SK-N-SH (cell line): ENCODE measurements around the gene ENTHD1. TPM values are rescaled to one million over a fixed set of nuclear protein-coding genes. Genes with fewer than 3 reads are reported as not detected.

Experiments
- CTCF ChIA-PET: fragments of 300-600, 350-600 bp; formaldehyde crosslinking; extraction: SDS; loops from one replicate; lab custom pipeline; 2021; lab: Yijun Ruan, JAX
- POLR2A ChIA-PET: fragments of 350-600 bp; sonication (Branson Sonifier 250); formaldehyde crosslinking; extraction: SDS; loops from one replicate; lab custom pipeline; 2020; ENCODE audit warnings: antibody characterized with exemption, inconsistent platforms; lab: Yijun Ruan, JAX
- DNase-seq: peaks from one replicate; pipeline ENCODE4 v3.0.0; 2012
- H2AFZ ChIP-seq: fragments of 200-600 bp; sonication (generic); 2 replicates; pipeline ENCODE4 v1.8.1; 2016; ENCODE audit warnings: antibody characterized with exemption, mild to moderate bottlenecking, low read depth
- H3F3A ChIP-seq: fragments of 200-600 bp; sonication (generic); replicated peaks from 2 replicates; pipeline ENCODE3; 2016; ENCODE audit warnings: antibody characterized with exemption, mild to moderate bottlenecking; ENCODE audit not compliant: insufficient read depth
- H3K27ac ChIP-seq, 2 experiments: fragments of 200-500 bp in 1 of 2; fragments of 200-600 bp in 1 of 2; sonication (Bioruptor generic) in 1 of 2; sonication (generic), shearing (Covaris generic) in 1 of 2; 2 replicates each; pipeline versions ENCODE4 v1.5.1 to v1.6.1; 2014 to 2016; ENCODE audit warnings: low read depth in 2 of 2, inconsistent platforms in 1 of 2, low read length in 1 of 2, mild to moderate bottlenecking in 1 of 2, mixed read lengths in 1 of 2
- H3K27me3 ChIP-seq: fragments of 200-600 bp; sonication (generic), shearing (Covaris generic); 2 replicates; pipeline ENCODE4 v1.6.1; 2016; ENCODE audit warnings: mixed run types; ENCODE audit not compliant: insufficient read depth
- H3K36me3 ChIP-seq, 2 experiments: fragments of 200-500 bp in 1 of 2; fragments of 200-600 bp in 1 of 2; sonication (Bioruptor generic) in 1 of 2; sonication (generic) in 1 of 2; replicated peaks in 1 of 2; 2 replicates each; pipeline versions ENCODE3 to v1.5.1; 2014 to 2016; ENCODE audit warnings: low read length in 1 of 2, mild to moderate bottlenecking in 1 of 2; ENCODE audit not compliant: insufficient read depth in 2 of 2, control insufficient read depth in 1 of 2
- H3K4me1 ChIP-seq, 2 experiments: fragments of 200-500 bp in 1 of 2; fragments of 200-600 bp in 1 of 2; sonication (Bioruptor generic) in 1 of 2; sonication (generic), shearing (Covaris generic) in 1 of 2; 2 replicates each; pipeline versions ENCODE4 v1.5.1 to v1.6.1; 2014 to 2016; ENCODE audit warnings: low read depth in 1 of 2, low read length in 1 of 2, mixed run types in 1 of 2; ENCODE audit not compliant: insufficient read depth in 2 of 2, control insufficient read depth in 1 of 2
- H3K4me2 ChIP-seq: fragments of 200-600 bp; sonication (generic), shearing (Covaris generic); 2 replicates; pipeline ENCODE4 v1.6.1; 2017; ENCODE audit warnings: mixed run types
- H3K4me3 ChIP-seq, 2 experiments: fragments of 200-500 bp in 1 of 2; fragments of 200-600 bp in 1 of 2; sonication (Bioruptor generic) in 1 of 2; sonication (generic), shearing (Covaris generic) in 1 of 2; 2 replicates each; pipeline versions ENCODE4 v1.5.1 to v1.8.1; 2014 to 2016; ENCODE audit warnings: low read depth in 2 of 2, inconsistent platforms in 1 of 2, low read length in 1 of 2, mild to moderate bottlenecking in 1 of 2, mixed read lengths in 1 of 2, moderate library complexity in 1 of 2
- H3K79me2 ChIP-seq: fragments of 200-600 bp; sonication (generic); 2 replicates; pipeline ENCODE4 v1.8.1; 2017; ENCODE audit warnings: mild to moderate bottlenecking; ENCODE audit not compliant: insufficient read depth
- H3K9ac ChIP-seq: fragments of 200-600 bp; sonication (generic); 2 replicates; pipeline ENCODE4 v1.6.1; 2017; ENCODE audit warnings: mixed run types
- H3K9me2 ChIP-seq: fragments of 200-600 bp; sonication (generic); 2 replicates; pipeline ENCODE4 v1.6.1; 2017; ENCODE audit warnings: mixed run types
- H3K9me3 ChIP-seq: fragments of 200-600 bp; sonication (generic); 2 replicates; pipeline ENCODE4 v1.6.1; 2017; ENCODE audit warnings: mixed run types, mild to moderate bottlenecking, moderate library complexity
- H4K20me1 ChIP-seq: fragments of 200-600 bp; sonication (generic); 2 replicates; pipeline ENCODE4 v1.6.1; 2017; ENCODE audit warnings: mild to moderate bottlenecking, mixed run types; ENCODE audit not compliant: insufficient read depth
- CHD2 ChIP-seq: fragments of 150-350 bp; IDR thresholded peaks from 2 replicates; pipeline ENCODE4 v1.6.1; 2018; ENCODE audit warnings: low read length; ENCODE audit not compliant: partially characterized antibody
- CTCF ChIP-seq: fragments of 200-600 bp; sonication (generic); IDR thresholded peaks from 2 replicates; pipeline ENCODE4 v1.6.1; 2017; ENCODE audit warnings: antibody characterized with exemption, mild to moderate bottlenecking, moderate library complexity
- EP300 ChIP-seq, 2 experiments: IDR thresholded peaks; 2 replicates each; pipeline versions ENCODE4 v1.4.0 to v1.6.1; 2012; ENCODE audit warnings: borderline replicate concordance in 1 of 2, low read depth in 1 of 2, low read length in 1 of 2
- FOXM1 ChIP-seq: IDR thresholded peaks from 2 replicates; pipeline ENCODE4 v1.4.0; 2012; ENCODE audit warnings: low read depth, mild to moderate bottlenecking
- GABPA ChIP-seq: IDR thresholded peaks from 2 replicates; pipeline ENCODE4 v1.4.0; 2012; ENCODE audit warnings: low read depth, mild to moderate bottlenecking
- GATA2 ChIP-seq: sonication (generic); formaldehyde crosslinking; IDR thresholded peaks from 2 replicates; pipeline ENCODE4 v1.5.0; 2020; ENCODE audit warnings: mild to moderate bottlenecking, missing genetic modification reagents
- NRF1 ChIP-seq: IDR thresholded peaks from 2 replicates; pipeline ENCODE4 v1.6.1; 2012; ENCODE audit warnings: low read depth, mild to moderate bottlenecking, low read length
- POLR2AphosphoS5 ChIP-seq: IDR thresholded peaks from 2 replicates; pipeline ENCODE4 v1.6.1; 2012; ENCODE audit warnings: low read depth, low read length
- RAD21 ChIP-seq: IDR thresholded peaks from 2 replicates; pipeline ENCODE4 v1.6.1; 2012; ENCODE audit warnings: mild to moderate bottlenecking, low read length
- RCOR1 ChIP-seq: fragments of 150-350 bp; IDR thresholded peaks from 2 replicates; pipeline ENCODE4 v1.6.1; 2017; ENCODE audit warnings: antibody characterized with exemption, low read length
- RFX5 ChIP-seq: IDR thresholded peaks from 2 replicates; pipeline ENCODE4 v1.6.1; 2012; ENCODE audit warnings: mild to moderate bottlenecking, improper control_type of control experiment, low read length
- RXRA ChIP-seq: IDR thresholded peaks from 2 replicates; pipeline ENCODE4 v1.4.0; 2012; ENCODE audit warnings: low read depth, mild to moderate bottlenecking, borderline replicate concordance
- SIN3A ChIP-seq: IDR thresholded peaks from 2 replicates; pipeline ENCODE4 v1.6.1; 2012; ENCODE audit warnings: low read depth, mild to moderate bottlenecking, low read length, moderate library complexity, borderline replicate concordance
- TCF12 ChIP-seq: IDR thresholded peaks from 2 replicates; pipeline ENCODE4 v1.4.0; 2012
- TEAD4 ChIP-seq: IDR thresholded peaks from 2 replicates; pipeline ENCODE4 v1.4.0; 2012; ENCODE audit warnings: mild to moderate bottlenecking, borderline replicate concordance; ENCODE audit not compliant: insufficient read depth
- USF2 ChIP-seq: fragments of 150-350 bp; IDR thresholded peaks from 2 replicates; pipeline ENCODE4 v1.6.1; 2017; ENCODE audit warnings: antibody characterized with exemption, low read length, low read depth, borderline replicate concordance
- YY1 ChIP-seq: IDR thresholded peaks from 2 replicates; pipeline ENCODE4 v1.4.0; 2012; ENCODE audit warnings: low read depth, mild to moderate bottlenecking
- WGBS: methylation state at CpG from one replicate; pipeline ENCODE4 v1.1.6; 2017; ENCODE audit warnings: low lambda C conversion rate; 5-methylcytosine and 5-hydroxymethylcytosine counted together
- polyA plus RNA-seq, 3 experiments: library from polyadenylated mRNA; depleted of rRNA; stranded (reverse); fragments of >200 nt; gene quantifications; 2 replicates each; pipeline ENCODE4 v1.2.3, GENCODE V29; 2012

ENTHD1 gene
- polyA plus RNA-seq, 1 of the 3 experiments (the other 2 are of a cell fraction), result not detected

- DNase-seq, result no peak
- H3K27ac ChIP-seq, result no peak overlapping the region
- H2AFZ ChIP-seq, result no peak overlapping the region
- H3K36me3 ChIP-seq, result no peaks in the 10 kb centered on the region
- no peak overlapping the region for H3K9ac ChIP-seq
- no peaks in the 10 kb centered on the region for H3K4me1 ChIP-seq
- H3K9me3 ChIP-seq, result no peaks in the 10 kb centered on the region
- no peaks in the 10 kb centered on the region for H3K27me3 ChIP-seq
- 14% methylated on average over 2 of the region's 2 CpGs for WGBS
- no peaks in the 10 kb centered on the region for H3F3A ChIP-seq
- H3K79me2 ChIP-seq, result no peaks in the 10 kb centered on the region
- CTCF ChIA-PET, result no interaction called here
- H3K9me2 ChIP-seq, result no peaks in the 10 kb centered on the region
- H3K4me2 ChIP-seq, result no peak overlapping the region
- TF ChIP-seq GATA2 (CRISPR knock-in tag) (no peak), EP300 (IDR thresholded peaks at IDR 0.05; ENCODE audit: borderline replicate concordance in 1 of 2, low read depth in 1 of 2, low read length in 1 of 2) (no peak), POLR2AphosphoS5 (no peak), NRF1 (no peak), GABPA (no peak), RXRA (no peak), RAD21 (no peak), TEAD4 (no peak), CHD2 (no peak), YY1 (no peak), RFX5 (no peak), FOXM1 (no peak)
- no peaks in the 10 kb centered on the region for H4K20me1 ChIP-seq
- POLR2A ChIA-PET, result no interaction called here
- H3K4me3 ChIP-seq, result no peak overlapping the region
Measured at GRCh38 chr22:39789788-39790187, 103.8 kb downstream of the ENTHD1 start.

- no peak for DNase-seq
- Histone ChIP-seq H3K9me3 (no peaks in the 10 kb centered on the region), H3K4me1 (no peaks in the 10 kb centered on the region), H4K20me1 (no peaks in the 10 kb centered on the region), H3K79me2 (no peaks in the 10 kb centered on the region), H3K4me3 (no peak overlapping the region), H3K9me2 (no peaks in the 10 kb centered on the region), H3F3A (no peaks in the 10 kb centered on the region), H3K36me3 (no peaks in the 10 kb centered on the region), H3K27ac (no peak overlapping the region), H3K27me3 (no peaks in the 10 kb centered on the region), H2AFZ (no peak overlapping the region), H3K4me2 (no peak overlapping the region), H3K9ac (no peak overlapping the region)
- POLR2A ChIA-PET, result no interaction called here
- TF ChIP-seq NRF1, result no peak
- 47% methylated on average over 5 of the region's 5 CpGs for WGBS
- CTCF ChIA-PET, result no interaction called here
Measured at GRCh38 chr22:39785232-39785631, 108.3 kb downstream of the ENTHD1 start.

GRCh38 chr22:39777716-39778454 is 115.7 kb downstream of the ENTHD1 start:
- H3K27ac ChIP-seq, result no peak overlapping the region
- H3K9me3 ChIP-seq, result no peaks in the 10 kb centered on the region
- no peaks in the 10 kb centered on the region for H3K27me3 ChIP-seq
- ChIA-PET CTCF (no interaction called here), POLR2A (no interaction called here)
- TF ChIP-seq CTCF, result no peak
- TF ChIP-seq RCOR1, result no peak
- TF ChIP-seq TEAD4, result no peak
- no peak for TF ChIP-seq POLR2AphosphoS5
- TF ChIP-seq CHD2, result no peak
- no peak for TF ChIP-seq USF2
- TF ChIP-seq SIN3A, result no peak
- no peak for TF ChIP-seq NRF1
- TF ChIP-seq RXRA, result no peak
- TF ChIP-seq TCF12, result no peak
- TF ChIP-seq GABPA, result no peak
- no peaks in the 10 kb centered on the region for H3K4me1 ChIP-seq
- no peak overlapping the region for H3K4me3 ChIP-seq
- H3K9ac ChIP-seq, result no peak overlapping the region
- DNase-seq, result no peak
- H3F3A ChIP-seq, result no peaks in the 10 kb centered on the region
- H2AFZ ChIP-seq, result no peak overlapping the region
- H3K4me2 ChIP-seq, result no peak overlapping the region
- 50% methylated on average over 4 of the region's 5 CpGs for WGBS
- H3K36me3 ChIP-seq, result no peaks in the 10 kb centered on the region
- no peaks in the 10 kb centered on the region for H3K79me2 ChIP-seq
- no peaks in the 10 kb centered on the region for H3K9me2 ChIP-seq
- no peaks in the 10 kb centered on the region for H4K20me1 ChIP-seq
